Measurements from ENCODE around the gene UNC13A.

UNC13A gene

DNA sequence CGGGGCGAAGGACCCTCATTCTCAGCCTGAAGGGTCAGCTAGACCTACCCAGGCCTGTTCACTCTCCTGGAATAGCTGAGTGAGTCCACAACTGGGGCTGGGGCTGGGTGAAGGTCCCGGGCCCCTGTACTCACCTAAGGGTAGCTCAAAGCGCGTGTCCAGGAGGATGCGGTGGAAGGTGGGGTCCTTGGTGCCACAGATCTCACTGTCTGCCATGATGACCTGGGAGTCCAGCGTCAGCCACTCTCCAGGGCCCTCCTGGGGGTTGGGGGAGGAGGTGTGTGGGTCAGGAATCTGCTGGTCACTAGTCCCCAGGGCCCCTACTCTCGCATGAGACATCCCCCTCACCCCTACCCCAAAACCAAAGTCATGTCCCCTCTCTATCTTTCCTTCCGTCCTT lies 18.7 kb downstream of the UNC13A start:
- no peak for DNase-seq (ENCODE audit: low read depth in 2 of 2)

DNA sequence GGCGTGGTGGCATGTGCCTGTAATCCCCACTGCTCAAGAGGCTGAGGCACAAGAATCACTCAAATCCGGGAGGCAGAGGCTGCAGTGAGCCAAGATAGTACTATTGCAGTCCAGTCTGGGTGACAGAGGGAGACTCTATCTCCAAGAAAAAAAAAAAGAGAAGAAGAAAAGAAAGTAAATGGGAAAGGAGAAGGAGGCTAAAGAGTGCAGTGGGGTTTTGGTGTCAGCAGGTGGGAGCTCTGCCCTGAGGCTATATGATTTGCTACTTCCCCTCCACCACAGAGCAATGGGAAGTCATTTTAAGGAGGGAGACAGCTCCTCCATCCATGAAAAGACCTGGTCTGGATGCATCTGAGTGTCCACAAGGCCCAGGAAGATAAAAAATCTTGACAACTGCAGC lies 23.1 kb downstream of the UNC13A start:
- DNase-seq (ENCODE audit: low read depth in 2 of 2), result no peak

DNA sequence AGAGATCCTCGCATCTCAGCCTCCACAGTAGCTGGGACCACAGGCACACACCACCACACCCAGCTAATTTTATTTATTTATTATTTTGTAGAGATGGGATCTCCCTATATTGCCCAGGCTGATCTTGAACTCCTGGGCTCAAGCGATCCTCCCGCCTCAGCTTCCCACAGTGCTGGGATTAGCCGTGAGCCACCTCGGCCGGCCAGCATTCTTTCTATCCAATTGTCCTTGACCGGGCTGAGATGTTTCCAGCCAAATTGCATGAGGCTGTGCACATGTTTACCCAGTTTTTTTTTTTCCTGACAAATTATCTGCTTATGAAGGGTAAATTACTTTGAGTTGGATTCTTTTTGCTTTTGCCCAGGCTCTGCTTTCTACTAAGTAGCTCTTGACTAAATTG lies 28.2 kb downstream of the UNC13A start:
- DNase-seq (ENCODE audit: low read depth in 2 of 2), result no peak

DNA sequence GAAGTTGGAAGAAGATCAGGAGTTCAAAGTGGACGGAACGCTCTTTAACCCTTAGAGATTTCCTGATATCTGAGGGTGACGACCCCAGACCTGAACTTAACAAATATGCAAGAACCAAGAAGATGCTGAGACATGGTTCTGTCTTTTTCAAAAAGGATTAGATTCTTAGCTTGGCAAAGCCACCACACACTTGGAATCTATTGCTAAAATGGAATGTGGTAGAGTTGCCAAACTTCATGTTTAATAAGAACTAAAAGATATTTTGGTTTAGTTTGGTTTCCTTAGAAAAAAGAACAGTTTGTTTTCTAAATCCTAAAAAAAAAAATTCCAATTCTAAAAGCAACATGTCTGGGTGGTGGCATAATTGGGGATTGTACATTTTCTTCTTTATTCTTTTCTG lies 29.5 kb downstream of the UNC13A start:
- no peak for DNase-seq (ENCODE audit: low read depth in 2 of 2)

DNA sequence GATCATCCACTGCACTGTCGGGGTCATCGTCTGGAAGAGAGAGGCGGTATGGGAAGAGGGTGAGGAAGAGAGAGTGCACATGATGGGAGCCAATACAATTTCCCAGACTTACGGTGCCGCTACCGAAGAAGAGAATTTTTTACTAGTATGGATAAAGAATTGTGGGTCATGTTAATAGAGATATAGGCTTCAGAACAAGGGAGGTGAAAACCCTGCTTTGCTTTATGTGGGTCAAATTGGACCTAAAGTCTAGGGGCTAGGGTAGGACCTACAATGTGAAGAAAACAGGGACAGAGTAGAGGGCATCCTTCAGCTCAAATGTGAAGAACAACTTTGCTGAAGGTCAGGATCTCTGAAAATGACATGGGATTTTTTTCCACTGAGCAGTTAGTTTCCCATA lies 29.9 kb downstream of the UNC13A start:
- no peak for DNase-seq (ENCODE audit: low read depth in 2 of 2)

DNA sequence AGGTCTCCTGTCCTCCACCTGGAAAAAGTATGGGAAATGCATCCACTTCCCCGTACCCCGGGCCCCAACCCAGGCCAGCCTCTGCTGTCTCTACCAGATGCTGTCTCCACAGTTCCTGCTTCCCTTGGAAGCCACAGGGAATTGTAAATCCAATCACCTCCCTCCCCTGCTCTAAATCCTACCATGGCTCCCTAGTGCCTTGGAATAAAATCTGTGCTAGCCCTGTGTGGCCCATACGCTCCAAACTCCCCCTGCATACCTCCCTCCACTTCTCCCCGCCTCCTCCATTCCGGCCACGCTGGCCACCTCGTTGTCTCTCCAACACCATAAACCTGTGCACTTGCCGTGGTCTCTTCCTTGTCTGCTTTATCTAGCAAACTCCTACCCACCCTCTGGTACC lies 31.2 kb downstream of the UNC13A start:
- no peak for DNase-seq (ENCODE audit: low read depth in 2 of 2)

DNA sequence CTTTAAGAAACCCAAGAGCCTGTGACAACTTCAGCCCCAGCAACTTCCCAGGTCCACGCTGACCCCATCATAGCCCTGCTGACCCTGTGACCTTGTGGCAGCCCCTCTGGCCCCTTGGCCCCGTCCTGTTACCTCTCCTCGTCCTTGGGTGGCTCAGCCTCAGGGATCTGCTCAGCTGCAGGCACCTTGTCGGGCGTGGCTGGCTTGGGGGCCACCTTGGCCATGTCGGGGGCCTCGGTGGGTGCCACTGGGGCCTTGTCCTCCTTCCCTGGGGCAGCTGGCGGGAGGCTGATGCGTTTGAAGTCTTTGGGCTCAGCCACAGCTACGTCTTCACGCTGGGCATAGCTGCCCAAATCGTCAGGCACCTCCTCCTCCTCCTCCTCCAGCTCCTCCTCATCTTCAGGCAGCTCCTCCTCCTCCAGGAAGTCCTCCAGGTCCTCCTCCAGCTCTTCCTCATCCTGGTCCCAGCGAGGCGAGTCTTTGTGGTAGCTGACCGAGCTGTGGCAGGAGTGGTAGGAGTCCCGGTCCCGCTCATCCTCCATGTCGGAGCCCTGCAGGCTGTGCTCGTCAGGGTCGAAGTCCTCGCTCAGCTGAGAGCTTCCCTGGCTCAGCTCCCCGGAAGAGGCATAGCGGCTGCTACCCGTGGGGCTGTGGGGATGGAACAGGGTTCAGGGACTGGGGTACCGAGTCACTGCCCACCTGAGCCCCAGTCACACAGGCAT lies 32.2 kb downstream of the UNC13A start:
- no peak for DNase-seq (ENCODE audit: low read depth in 2 of 2)

DNA sequence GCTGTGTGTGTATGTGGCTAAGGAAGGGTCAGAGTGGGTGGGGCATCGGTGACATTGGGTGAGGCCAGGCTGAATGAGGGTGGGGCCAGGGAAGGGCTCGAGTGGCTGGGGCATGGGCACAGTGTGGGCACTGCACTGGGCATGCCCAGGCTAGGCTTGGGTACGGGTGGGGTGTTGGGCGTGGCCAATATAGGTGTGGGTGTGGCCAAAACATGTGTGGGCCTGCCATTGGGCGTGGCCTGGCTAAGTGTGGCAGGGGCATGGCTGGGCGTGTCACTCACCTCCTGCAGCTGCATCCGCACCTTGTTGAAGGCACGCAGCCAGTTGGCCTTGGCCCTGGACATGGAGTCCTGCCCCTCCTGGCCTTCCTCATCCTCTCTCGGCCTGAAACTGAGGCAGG lies 33.2 kb downstream of the UNC13A start:
- DNase-seq (ENCODE audit: low read depth in 2 of 2), result no peak

DNA sequence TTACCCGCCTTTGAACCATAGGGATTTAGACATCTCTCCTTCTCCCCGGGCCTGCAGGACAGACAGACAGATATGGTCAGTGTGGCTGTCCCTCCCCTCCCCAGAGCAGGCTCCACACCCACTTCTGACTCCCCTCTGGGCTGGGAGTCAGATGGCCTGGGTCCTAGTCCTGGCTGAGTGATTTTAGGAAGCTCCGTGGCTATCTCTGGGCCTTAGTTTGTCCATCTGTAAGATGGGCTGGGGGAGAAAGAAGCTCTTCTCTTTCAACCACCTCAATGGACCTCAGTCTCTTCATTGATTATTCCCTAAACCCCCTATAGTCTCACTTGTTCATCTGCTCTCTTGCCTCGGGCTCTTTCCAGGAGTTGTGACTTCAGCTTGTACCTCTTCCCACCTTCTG lies 35.5 kb downstream of the UNC13A start:
- no peak for DNase-seq (ENCODE audit: low read depth in 2 of 2)

DNA sequence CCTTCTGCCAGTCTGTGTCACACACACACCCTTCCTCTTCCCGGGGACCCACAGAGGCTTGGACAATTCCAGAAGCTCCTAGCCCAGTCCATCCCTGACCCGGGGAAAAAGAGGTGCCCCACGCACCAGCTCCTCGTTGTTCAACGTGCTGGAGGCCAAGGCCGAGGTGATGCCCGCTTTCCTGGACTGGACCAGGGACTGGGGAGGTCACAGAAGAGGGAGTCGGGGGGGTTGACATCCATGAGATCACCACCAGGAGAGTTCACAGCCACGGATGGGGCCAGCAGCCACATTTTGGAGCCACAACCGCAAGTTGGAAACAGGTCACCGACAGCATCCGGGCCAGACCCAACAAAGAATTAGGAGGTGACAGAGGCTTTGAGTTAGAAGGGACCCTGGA lies 39.4 kb downstream of the UNC13A start:
- no peak for DNase-seq (ENCODE audit: low read depth in 2 of 2)

DNA sequence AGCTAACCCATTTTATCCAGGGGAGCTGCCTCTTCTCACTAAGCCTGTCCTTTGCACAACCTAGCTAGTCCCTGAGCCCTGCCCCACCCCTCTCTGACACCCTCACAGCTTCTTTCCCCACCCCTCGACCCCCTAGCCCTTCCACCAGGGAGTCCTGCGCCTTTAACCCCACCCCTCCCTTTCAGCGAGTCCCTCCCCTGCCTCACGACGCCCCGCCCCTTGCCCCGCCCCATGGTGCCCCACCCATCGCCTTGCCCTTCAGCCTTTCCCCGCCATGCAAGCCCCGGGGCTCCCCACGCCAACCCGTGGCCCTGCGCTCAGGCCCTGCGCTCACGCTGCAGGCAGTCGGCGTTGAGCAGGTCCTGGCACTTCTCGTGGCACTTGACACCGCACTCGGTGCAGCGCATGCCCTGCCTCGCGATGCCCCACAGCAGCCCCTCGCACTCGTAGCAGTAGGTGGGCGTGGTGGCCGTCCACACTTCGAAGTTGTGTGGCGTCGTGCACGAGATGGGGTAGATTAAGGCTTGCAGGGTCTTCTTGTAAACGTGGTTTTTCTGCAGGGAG lies 40.0 kb downstream of the UNC13A start:
- no peak for DNase-seq (ENCODE audit: low read depth in 2 of 2)

DNA sequence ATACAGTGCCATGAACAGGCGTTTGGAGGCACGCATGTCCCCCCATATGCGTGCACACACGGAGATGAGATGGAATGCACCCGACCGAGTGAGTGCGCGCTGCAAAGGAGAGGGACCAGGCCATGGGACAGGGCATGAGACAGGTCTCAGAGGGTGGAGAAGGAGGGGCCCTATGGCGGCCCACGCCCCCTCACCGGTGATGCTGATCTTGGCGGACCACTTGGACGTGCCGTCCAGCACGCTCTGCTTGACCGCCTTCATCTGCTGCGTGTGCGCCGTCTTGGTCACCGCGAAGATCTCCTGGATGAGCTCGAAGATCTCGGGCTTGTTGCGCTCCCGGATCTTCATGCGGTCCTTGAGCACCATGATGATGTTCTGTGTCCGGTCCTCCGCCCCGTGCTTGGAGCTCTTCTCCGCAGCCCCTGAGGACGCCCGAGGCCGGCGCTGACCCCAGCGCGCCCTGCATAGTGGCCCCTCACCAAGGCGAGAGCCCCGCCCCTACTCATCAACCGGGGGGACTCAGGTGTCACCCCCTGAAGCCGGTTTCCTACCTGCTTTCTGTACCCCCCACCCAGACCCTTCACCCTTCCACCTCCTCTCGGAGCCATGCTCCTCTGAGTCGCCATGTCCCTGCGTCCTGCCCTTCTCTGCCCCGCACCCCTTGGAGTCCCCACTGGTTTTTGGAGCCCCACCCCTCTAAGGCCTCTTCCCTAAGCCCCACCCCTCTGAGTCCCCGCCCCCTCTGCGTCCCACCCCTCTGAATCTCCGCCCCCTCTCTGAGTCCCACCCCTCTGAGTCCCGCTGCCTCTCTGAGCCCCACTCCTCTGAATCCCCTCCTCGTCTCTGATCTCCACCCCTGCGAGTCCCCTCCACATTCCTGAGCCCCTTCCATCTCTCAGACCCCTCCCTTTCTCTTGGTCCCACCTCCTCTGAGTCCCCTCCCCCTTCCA lies 40.8 kb downstream of the UNC13A start:
- no peak for DNase-seq (ENCODE audit: low read depth in 2 of 2)

DNA sequence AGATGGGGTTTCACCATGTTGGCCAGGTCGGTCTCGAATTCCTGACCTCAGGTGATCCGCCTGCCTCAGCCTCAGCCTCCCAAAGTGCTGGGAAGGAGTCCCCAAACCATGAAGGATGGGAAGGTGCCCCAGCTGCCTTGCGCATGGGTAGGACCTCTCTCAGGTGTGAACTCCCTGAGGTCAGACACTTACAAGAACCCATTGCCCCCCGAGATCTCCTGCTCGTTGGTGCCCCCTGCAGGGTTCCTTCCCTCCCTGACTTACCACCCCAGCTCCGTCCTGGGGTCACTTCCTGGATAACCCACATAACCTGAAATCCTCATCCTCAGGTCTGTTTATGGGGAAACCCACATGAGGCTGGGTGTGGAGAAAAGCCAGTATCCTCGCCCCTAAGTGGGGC lies 41.7 kb downstream of the UNC13A start:
- DNase-seq (ENCODE audit: low read depth in 2 of 2), result no peak

DNA sequence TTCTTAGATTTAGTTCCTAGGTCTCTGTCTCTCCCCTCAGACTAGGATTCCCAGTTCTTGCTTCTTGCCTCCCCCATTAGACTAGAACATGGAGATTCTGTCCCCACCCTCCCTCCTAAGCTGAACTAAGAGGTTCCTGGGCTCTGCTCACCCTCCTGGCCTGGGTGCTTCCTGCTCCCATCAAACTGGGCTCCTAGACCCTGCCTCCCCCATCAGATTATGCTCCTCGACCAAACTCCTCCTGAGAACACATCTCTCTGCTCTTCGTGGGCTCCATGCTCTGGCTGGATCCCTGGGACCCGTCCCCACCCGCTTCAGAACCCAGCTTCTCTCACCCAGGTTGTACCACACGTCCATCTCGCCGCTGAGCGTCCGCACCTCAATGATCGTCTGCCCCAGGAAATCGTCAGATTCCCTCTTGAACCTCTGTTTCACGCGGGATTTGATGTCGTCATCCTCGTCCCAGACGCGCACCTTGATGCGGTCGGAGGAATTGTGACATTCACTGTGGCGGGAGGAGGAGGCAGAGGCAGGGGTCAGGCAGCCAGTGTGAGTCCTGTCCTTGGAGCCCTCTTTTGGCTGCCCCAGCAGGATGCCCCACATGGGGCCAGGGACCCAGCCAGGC lies 42.7 kb downstream of the UNC13A start:
- DNase-seq (ENCODE audit: low read depth in 2 of 2), result no peak

DNA sequence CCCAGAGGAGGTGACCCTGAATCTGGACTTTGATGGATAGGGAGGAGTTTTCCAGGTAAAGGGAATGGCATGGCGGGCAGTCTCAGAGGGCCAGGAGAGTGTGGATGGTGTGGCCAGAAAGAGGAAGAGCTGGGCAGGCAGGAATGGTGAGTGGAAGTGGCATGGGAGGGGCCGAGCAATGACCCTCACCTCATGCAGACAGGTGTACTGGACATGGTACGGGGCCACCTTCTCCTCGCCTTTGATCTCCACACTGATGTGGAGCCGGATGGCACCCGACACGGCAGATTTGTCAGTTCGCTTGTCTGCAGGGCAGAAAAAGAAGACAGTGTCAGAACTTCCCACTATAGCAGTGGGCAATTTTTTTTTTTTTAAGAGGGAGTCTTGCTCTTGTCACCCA lies 45.5 kb downstream of the UNC13A start:
- no peak for DNase-seq (ENCODE audit: low read depth in 2 of 2)

DNA sequence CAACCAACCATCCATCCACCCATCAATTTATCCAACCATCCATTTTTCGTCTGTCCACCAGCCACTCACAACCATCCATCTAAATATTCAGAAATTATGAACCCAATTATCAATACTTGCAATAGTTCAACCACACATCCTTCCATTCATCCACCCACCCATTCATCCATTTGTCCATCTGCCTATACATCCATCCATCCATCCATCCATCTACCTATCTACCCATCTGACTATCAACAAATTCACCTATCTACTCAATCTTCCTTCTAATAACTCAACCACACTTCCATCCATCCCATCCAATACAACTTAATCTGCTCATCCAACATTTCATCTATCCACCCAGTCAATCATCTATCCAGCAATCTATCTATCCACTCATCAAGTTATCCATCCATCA lies 46.3 kb downstream of the UNC13A start:
- no peak for DNase-seq (ENCODE audit: low read depth in 2 of 2)

DNA sequence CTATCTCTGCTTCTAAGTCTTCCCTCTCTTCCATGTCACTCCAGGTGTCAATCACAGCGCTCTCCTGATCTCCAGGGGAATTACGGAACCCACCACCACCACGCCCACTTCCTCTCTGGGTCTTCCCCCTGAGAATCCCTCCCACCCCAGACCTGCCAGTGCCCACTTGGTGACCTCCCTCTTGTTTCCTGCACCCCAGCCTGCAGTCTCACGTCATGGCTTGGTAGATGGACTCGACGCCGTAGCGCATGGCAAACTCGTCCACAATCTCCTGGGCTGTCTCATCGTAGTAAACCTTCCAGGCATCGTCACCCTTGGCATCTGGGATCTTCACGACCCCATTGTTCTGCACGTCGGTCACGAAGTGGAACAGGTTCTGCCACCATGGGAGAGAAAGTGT lies 47.0 kb downstream of the UNC13A start:
- DNase-seq (ENCODE audit: low read depth in 2 of 2), result no peak

DNA sequence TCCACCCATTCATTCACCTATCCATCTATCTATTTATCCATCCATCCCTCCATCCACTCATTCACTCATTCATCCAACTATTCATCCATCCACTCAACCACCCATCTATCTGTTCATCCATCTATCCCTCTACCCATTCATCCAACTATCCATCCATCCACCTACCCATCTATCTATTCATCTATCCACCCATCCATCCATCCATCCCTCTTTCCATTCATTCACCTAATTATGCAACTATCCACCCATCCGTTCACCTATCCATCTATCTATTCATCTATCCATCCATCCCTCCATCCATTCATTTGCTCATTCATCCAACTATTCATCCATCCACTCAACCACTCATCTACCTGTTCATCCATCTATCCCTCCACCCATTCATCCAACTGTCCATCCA lies 54.5 kb downstream of the UNC13A start:
- no peak for DNase-seq (ENCODE audit: low read depth in 2 of 2)

DNA sequence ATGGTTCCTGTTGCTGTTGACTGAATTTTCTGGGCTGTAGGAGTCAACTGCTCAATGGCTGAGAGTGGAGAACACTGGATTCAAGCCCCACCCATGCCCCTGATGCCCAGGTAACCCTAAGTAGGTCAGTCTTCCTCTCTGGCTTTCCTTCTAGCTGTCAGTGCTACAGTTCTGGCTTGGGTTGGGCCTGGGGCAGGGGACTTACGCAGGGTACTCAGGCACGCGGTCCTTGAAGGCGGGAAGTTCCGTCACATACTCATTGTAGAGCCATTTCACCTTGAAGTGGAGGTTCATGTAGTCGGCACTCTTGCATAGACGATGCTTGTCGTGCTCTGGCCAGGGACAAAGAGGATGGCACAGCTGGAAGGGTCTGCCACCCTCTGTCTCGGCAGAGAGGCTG lies 55.6 kb downstream of the UNC13A start:
- DNase-seq (ENCODE audit: low read depth in 2 of 2), result no peak

DNA sequence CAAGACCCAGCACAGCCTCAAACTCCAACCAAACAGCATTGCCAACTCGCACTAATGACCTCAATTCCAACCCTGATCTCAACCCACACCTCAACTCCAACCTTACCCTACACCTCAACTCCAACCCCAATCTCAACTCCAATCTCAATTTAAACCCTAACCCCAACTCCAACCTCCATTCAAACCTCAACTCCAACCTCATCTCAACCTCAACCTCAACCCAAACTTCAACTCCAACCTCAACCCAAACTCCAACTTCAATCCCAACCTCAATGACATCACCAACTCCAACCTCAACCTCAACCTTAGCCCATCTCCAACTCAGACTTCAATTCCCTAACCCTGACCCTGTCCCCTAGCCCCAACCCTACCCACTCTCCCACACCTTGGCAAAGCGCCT lies 58.4 kb downstream of the UNC13A start:
- no peak for DNase-seq (ENCODE audit: low read depth in 2 of 2)

DNA sequence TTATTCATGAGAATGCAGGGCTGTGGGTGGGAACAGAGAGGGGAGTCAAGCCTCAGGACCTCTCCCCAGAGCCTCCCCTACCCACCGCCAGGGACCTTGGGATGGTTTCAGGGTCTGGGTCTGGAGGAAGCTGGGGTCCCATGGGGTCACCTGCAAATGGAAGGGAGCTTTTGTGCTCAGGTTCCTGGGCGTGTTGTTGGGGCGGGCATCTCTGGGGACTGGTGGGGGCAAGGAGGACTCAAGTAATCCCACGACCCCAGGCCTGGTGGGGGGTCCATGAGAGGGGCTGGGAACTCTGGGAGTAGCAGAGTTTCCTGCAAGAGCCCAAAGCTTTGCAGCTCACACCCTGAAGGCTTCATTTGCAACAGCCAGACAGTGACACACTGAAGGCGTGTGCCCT lies 60.2 kb downstream of the UNC13A start:
- no peak for DNase-seq (ENCODE audit: low read depth in 2 of 2)

DNA sequence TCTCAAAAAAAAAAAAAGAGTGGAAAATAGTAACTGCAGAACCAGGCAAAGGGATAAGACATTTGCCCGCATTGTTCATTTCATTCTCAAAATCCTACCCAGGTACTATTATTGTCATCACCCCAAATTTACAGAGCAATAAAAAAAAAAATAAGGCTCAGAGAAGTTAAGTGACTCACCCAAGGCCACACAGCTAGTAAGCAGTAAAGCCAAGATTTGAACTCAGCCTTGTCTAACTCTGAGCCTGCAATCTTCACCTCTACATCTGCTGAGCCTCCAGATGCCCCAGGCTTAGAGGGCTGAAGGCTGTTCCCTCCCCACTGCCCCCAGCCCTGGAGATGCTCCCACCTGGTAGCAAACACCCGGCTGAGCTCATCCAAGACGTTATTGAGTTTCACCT lies 61.0 kb downstream of the UNC13A start:
- no peak for DNase-seq (ENCODE audit: low read depth in 2 of 2)
